Measurements from ENCODE around the gene MAP4K5.

Gene MAP4K5

DNA sequence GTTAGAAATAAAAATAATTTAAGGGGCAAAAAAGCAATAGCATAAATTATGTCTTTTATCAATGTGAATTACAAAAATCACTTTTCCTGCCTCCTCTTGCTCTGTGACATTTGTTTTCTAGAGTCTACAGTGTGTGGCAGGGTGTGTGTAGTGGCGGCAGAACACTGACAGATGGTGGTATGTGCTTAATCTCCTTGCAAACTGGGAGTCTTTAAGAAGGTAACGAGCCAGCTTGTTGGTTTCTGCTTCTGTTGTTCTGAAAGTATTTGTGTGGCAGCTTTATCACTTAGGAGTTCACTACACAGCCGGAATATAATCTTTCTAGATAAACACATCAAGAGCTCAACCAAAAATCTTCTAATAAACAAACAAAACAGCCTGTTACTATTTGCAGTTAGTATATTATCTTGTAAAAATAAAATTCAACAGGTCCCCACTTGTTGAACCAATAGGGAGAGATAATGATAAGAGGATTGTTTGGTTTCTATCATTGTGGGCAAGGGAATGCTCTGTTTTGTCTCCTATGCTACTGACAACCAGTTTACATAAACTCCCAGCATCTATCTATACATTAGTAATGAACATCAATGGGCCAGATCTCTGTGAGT, 148.6 kb downstream of the MAP4K5 start:
- no peak for DNase-seq
- in situ Hi-C loops (cut with MboI; ENCODE audit: low pct_unique_long_range_greater_than_20kb, low sequenced_read_pairs), result no loop called here

- no peak for DNase-seq
- in situ Hi-C loops (cut with MboI; ENCODE audit: low pct_unique_long_range_greater_than_20kb, low sequenced_read_pairs), result no loop called here
Observed at GRCh38 chr14:50381823-50382287, 150.5 kb downstream of the MAP4K5 start.

GRCh38 chr14:50381008-50381407, 151.4 kb downstream of the MAP4K5 start:
- in situ Hi-C loops (cut with MboI; ENCODE audit: low pct_unique_long_range_greater_than_20kb, low sequenced_read_pairs), result no loop called here
- DNase-seq, result no peak

DNA sequence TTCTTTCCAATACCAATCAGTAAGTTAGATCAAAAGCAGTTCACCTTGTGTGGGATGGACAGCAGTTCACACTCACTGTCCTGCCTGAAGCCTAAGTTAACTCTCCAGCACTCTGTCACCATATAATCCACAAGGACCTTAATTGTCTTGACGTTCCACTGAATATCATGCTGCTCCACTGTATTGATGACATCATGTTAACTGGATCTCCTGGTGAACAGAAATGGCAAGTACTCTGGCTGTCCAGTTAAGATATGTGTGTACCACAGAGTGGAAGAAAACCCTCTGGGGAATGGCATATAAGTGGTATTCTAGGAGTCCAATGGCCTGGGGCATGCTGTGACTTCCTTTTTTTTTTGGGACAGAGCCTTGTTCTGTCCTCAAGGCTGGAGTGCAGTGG, 151.9 kb downstream of the MAP4K5 start:
- DNase-seq, result no peak
- in situ Hi-C loops (cut with MboI; ENCODE audit: low pct_unique_long_range_greater_than_20kb, low sequenced_read_pairs), result no loop called here

GRCh38 chr14:50379563-50379962, 152.8 kb downstream of the MAP4K5 start:
- in situ Hi-C loops (cut with MboI; ENCODE audit: low pct_unique_long_range_greater_than_20kb, low sequenced_read_pairs), result no loop called here
- DNase-seq, result no peak

DNA sequence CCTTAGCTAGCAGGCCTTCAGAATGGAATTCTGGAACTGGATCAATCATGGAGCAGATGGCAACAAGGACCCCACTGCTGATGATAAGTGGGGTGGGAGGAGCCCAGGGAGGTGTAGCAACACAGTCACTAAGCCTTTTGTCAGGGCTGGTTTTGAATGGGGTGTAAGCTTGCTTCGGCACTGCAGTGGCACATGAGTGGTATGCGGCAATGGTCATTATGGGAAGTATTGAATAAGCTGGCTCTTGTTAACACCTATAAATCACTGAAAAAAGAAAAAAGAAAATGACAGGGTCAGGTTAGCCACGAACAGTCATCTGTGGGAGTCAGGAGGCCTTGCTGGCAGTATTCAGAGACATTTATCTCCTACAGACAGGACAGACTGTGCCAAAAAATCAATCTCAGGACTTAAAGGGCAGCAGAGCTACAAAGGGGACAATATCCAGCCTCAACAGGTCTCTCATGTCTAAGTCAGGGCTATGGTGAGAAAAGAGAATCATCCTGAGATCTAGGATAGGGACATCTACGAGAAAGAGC, 154.8 kb downstream of the MAP4K5 start:
- DNase-seq, result no peak
- in situ Hi-C loops (cut with MboI; ENCODE audit: low pct_unique_long_range_greater_than_20kb, low sequenced_read_pairs), result no loop called here

DNA sequence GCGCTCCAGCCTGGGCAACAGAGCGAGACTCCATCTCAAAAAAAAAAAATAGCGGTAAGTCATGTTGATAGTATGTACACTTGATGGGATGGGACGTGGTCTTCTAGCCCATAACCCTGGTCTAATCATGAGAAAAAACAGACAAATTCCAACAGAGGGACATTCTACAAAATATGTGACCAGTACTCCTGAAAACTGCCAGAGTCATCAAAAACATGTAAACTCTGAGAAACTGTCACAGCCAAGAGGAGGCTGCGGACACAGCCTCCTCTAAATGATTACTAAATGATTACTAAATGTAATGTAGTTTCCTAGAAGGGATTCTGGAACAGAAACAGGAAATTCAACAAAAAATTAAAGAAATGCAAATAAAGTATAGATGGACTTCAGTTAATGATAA, 156.6 kb downstream of the MAP4K5 start:
- DNase-seq, result no peak
- in situ Hi-C loops (cut with MboI; ENCODE audit: low pct_unique_long_range_greater_than_20kb, low sequenced_read_pairs), result no loop called here

- in situ Hi-C loops (cut with MboI; ENCODE audit: low pct_unique_long_range_greater_than_20kb, low sequenced_read_pairs), result no loop called here
Observed at GRCh38 chr14:50373959-50374358, 158.4 kb downstream of the MAP4K5 start.

DNA sequence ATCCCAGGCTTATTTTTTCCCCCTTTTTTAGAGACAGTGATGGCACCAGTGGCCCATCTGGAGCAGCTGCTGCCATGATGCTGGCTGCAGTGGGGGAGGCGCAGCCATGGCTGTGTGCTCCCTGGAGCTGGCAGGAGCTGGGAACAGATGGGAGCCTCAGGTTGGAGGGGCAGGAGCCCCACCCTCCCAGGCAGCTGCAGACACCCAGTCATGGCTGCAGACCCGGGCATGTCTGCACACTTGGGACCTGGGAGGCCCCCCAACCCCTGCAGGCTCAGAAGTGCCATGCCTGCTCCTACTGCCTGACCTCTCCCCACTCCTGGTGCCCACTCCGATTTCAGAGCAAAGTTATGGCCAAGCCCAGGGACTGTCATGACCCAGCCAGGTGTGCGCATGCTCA, 160.8 kb downstream of the MAP4K5 start:
- no peak for DNase-seq
- in situ Hi-C loops (cut with MboI; ENCODE audit: low pct_unique_long_range_greater_than_20kb, low sequenced_read_pairs), result no loop called here

More at GRCh38 chr14:50373959-50374358, 158.4 kb downstream of the MAP4K5 start:
- DNase-seq, result no peak

Measured in KBM-7 (cell line).